GM21717 (cell line): ENCODE results near the gene UTY.
"Not testable (repeated sequence)": the region's sequence is repeated elsewhere in the genome, so short reads cannot be mapped to it uniquely, and the experiment has no call there.

Experiments
- ATAC-seq: cut with Tn5 transposase; IDR thresholded peaks from one replicate; pipeline ENCODE4 v1.9.1; 2021; ENCODE audit warnings: mild to moderate bottlenecking, moderate library complexity; ENCODE audit not compliant: unreplicated experiment

UTY gene

GRCh38 chrY:13312966-13313365, 166.9 kb downstream of the UTY start:
- no peak for ATAC-seq

GRCh38 chrY:13307959-13308358, 171.9 kb downstream of the UTY start:
- ATAC-seq = no peak

- ATAC-seq = no peak
Observed at GRCh38 chrY:13300795-13301194, 179.0 kb downstream of the UTY start.

GRCh38 chrY:13299411-13299810, 180.4 kb downstream of the UTY start:
- ATAC-seq = no peak

- no peak for ATAC-seq
Observed at GRCh38 chrY:13296176-13296890, 183.5 kb downstream of the UTY start.

- ATAC-seq = no peak
Observed at GRCh38 chrY:13295026-13295425, 184.8 kb downstream of the UTY start.

GRCh38 chrY:13291199-13291598, 188.6 kb downstream of the UTY start:
- no peak for ATAC-seq

GRCh38 chrY:13282151-13283054, 197.4 kb downstream of the UTY start:
- ATAC-seq = not testable (repeated sequence)

- no peak for ATAC-seq
Observed at GRCh38 chrY:13279561-13279960, 200.3 kb downstream of the UTY start.

GRCh38 chrY:13271706-13272105, 208.1 kb downstream of the UTY start:
- ATAC-seq = no peak

GRCh38 chrY:13253941-13254440, 225.8 kb downstream of the UTY start:
- ATAC-seq = not testable (repeated sequence)

GRCh38 chrY:13250421-13250820, 229.4 kb downstream of the UTY start:
- ATAC-seq = no peak

GRCh38 chrY:13243716-13244115, 236.1 kb downstream of the UTY start:
- ATAC-seq = no peak

GRCh38 chrY:13233901-13234300, 245.9 kb downstream of the UTY start:
- no peak for ATAC-seq

GRCh38 chrY:13233118-13233517, 246.7 kb downstream of the UTY start:
- ATAC-seq = no peak

GRCh38 chrY:13227354-13227953, 252.4 kb downstream of the UTY start:
- no peak for ATAC-seq

GRCh38 chrY:13210961-13211646, 268.7 kb downstream of the UTY start:
- ATAC-seq = no peak

- no peak for ATAC-seq
Observed at GRCh38 chrY:13205214-13205613, 274.6 kb downstream of the UTY start.
